Kidney (tissue), 14 donors: ENCODE data around the gene DOCK7. TPM values are rescaled to one million over a fixed set of nuclear protein-coding genes. Genes with fewer than 3 reads are reported as not detected.

ENCODE experiments used
- DNase-seq, 5 donors: peaks; one replicate each; pipeline ENCODE4 v3.0.0-alpha.2; 2013 to 2020
- FAIRE-seq: peaks from 2 replicates; lab custom pipeline; 2012; peaks lifted over from hg19 to GRCh38; lab: Jason Lieb, UNC
- H3K27ac ChIP-seq, 2 donors: one replicate each; pipeline ENCODE4 v1.7.0; 2013; ENCODE audit warnings: low read depth in 2 of 2, low read length in 2 of 2, inconsistent platforms in 1 of 2
- H3K27me3 ChIP-seq: one replicate; pipeline ENCODE4 v1.7.1; 2013; ENCODE audit warnings: low read length, inconsistent platforms; ENCODE audit not compliant: control insufficient read depth, insufficient read depth
- H3K36me3 ChIP-seq, 3 donors: one replicate each; pipeline versions ENCODE4 v1.7.0 to v1.7.1; 2013; ENCODE audit warnings: low read length in 3 of 3, control low read depth in 1 of 3, inconsistent platforms in 1 of 3; ENCODE audit not compliant: insufficient read depth in 3 of 3, control insufficient read depth in 2 of 3
- H3K4me1 ChIP-seq, 3 donors: one replicate each; pipeline versions ENCODE4 v1.7.0 to v1.7.1; 2013; ENCODE audit warnings: low read length in 3 of 3, inconsistent platforms in 1 of 3, low read depth in 1 of 3; ENCODE audit not compliant: control insufficient read depth in 2 of 3, insufficient read depth in 2 of 3
- H3K4me3 ChIP-seq, 3 donors: one replicate each; pipeline versions ENCODE4 v1.7.0 to v1.8.1; 2013; ENCODE audit warnings: low read length in 3 of 3, control low read depth in 1 of 3, inconsistent platforms in 1 of 3
- H3K9ac ChIP-seq, 3 donors: one replicate each; pipeline versions ENCODE4 v1.7.0 to v1.7.1; 2013; ENCODE audit warnings: low read length in 3 of 3, control low read depth in 1 of 3, inconsistent platforms in 1 of 3
- H3K9me3 ChIP-seq, 3 donors: one replicate each; pipeline versions ENCODE4 v1.7.0 to v1.7.1; 2013; ENCODE audit warnings: low read length in 3 of 3, control low read depth in 1 of 3, inconsistent platforms in 1 of 3; ENCODE audit not compliant: control insufficient read depth in 2 of 3, insufficient read depth in 1 of 3
- intact Hi-C: fragments of 100-400 bp; cut with DNase I; formaldehyde crosslinking; loops from one replicate; pipeline ENCODE4 v1.11.1; 2022
- polyA plus RNA-seq: library from polyadenylated mRNA; stranded (reverse); fragments of 350-450 nt; fragmentation: Illumina TruSeq; extraction: RNeasy Lipid Tissue Mini Kit (QIAGEN cat#74804); gene quantifications from one replicate; pipeline ENCODE4 v1.2.3, GENCODE V29; 2014; ENCODE audit warnings: low read depth, low replicate concordance; ENCODE audit not compliant: insufficient read depth
- total RNA-seq: library from RNA; stranded (reverse); fragmentation: NEBNext Ultra II Directional; extraction: Animal tissue kit (Norgen Biotek cat#: 25700); gene quantifications from one replicate; pipeline ENCODE4 v1.2.1, GENCODE V29; 2021
- TF ChIP-seq, protein P1 (sequence below): IDR thresholded peaks from 3 replicates; pipeline ENCODE4 v1.5.1; 2012; ENCODE audit warnings: mild to moderate bottlenecking, moderate library complexity, borderline replicate concordance; ENCODE audit not compliant: insufficient read depth; ENCODE audit errors: extremely low read depth
- donor health status: control.
- donor health status: control.
- donor health status: control.
- donor health status: control.
- donor health status: control.
- donor health status: DM: yes; HTN: yes; CAD: no.
- donor health status: Normal renal cell carcinoma (clear cell type).

The DOCK7 gene
- total and polyA plus RNA-seq, 2 donors from 2014 or later = 11.0 to 34.0 TPM

- FAIRE-seq = no peak
- TF ChIP-seq, protein P1, sequence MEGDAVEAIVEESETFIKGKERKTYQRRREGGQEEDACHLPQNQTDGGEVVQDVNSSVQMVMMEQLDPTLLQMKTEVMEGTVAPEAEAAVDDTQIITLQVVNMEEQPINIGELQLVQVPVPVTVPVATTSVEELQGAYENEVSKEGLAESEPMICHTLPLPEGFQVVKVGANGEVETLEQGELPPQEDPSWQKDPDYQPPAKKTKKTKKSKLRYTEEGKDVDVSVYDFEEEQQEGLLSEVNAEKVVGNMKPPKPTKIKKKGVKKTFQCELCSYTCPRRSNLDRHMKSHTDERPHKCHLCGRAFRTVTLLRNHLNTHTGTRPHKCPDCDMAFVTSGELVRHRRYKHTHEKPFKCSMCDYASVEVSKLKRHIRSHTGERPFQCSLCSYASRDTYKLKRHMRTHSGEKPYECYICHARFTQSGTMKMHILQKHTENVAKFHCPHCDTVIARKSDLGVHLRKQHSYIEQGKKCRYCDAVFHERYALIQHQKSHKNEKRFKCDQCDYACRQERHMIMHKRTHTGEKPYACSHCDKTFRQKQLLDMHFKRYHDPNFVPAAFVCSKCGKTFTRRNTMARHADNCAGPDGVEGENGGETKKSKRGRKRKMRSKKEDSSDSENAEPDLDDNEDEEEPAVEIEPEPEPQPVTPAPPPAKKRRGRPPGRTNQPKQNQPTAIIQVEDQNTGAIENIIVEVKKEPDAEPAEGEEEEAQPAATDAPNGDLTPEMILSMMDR = no peak
These were observed 11.4 kb downstream of the DOCK7 start for GRCh38 chr1:62676611-62677356.

DNA sequence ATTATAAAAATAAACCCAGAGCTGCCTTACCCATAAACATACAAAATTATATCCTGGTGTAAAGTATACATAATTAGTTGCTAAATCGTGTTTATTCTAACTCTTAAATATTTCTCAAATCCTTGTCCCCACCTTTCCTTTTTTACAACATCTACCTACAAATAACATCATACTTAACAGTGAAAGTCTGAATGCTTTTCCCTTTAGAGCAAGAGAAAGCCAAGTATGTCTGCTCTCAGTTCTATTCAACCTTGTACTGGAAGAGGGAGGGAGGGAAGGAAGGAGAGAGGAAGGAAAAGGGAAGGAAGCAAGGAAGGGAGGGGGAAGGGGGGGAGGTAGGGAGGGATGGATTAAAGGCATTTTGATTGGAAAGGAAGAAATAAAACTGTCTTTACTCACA lies 14.6 kb downstream of the DOCK7 start:
- no peaks in the 10 kb centered on the region for H3K36me3 ChIP-seq
- no peak overlapping the region for H3K9ac ChIP-seq
- no peaks in the 10 kb centered on the region for H3K27me3 ChIP-seq
- no peaks in the 10 kb centered on the region for H3K4me1 ChIP-seq
- DNase-seq (no peak), FAIRE-seq (no peak)
- no peak overlapping the region for H3K27ac ChIP-seq
- TF ChIP-seq, protein P1 = no peak
- H3K4me3 ChIP-seq = no peak overlapping the region
- H3K9me3 ChIP-seq = no peaks in the 10 kb centered on the region
- intact Hi-C loops = no loop called here

More at GRCh38 chr1:62676611-62677356, 11.4 kb downstream of the DOCK7 start:
- Histone ChIP-seq H3K36me3 (no peaks in the 10 kb centered on the region), H3K27ac (no peak overlapping the region), H3K27me3 (no peaks in the 10 kb centered on the region), H3K4me1 (no peaks in the 10 kb centered on the region), H3K4me3 (no peak overlapping the region), H3K9ac (no peak overlapping the region), H3K9me3 (no peaks in the 10 kb centered on the region)
- no peak for DNase-seq
- intact Hi-C loops = no loop called here

DNA sequence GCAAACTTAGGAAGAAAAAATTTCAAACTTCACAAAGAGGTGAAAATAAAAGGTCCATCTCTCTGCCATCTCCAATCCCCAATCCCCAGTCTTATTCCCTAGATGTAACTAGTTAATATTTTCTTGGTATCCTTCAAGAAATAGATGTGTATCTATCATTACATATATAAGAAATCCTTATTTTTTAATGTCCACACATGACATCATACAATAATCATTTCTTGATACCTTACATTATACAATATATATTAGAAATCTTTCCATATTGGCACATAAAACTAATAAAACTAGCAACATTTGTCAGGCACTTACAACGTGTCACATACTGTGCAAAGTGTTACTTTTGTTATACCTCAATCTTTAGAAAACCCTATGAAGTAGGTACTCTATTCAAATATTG lies 16.2 kb downstream of the DOCK7 start:
- no peaks in the 10 kb centered on the region for H3K36me3 ChIP-seq
- DNase-seq (no peak), FAIRE-seq (no peak)
- no peak overlapping the region for H3K27ac ChIP-seq
- intact Hi-C loops = no loop called here
- H3K4me1 ChIP-seq = no peaks in the 10 kb centered on the region
- H3K9me3 ChIP-seq = no peaks in the 10 kb centered on the region
- TF ChIP-seq, protein P1 = no peak
- H3K4me3 ChIP-seq = no peak overlapping the region
- H3K27me3 ChIP-seq = no peaks in the 10 kb centered on the region
- H3K9ac ChIP-seq = no peak overlapping the region

GRCh38 chr1:62654744-62655143 lies 33.4 kb downstream of the DOCK7 start:
- no peak overlapping the region for H3K27ac ChIP-seq
- H3K9me3 ChIP-seq = no peaks in the 10 kb centered on the region
- peaks cover 0 to 4% (median 0%) of the 10 kb centered on the region in 3 donors for H3K36me3 ChIP-seq
- no peak overlapping the region for H3K4me3 ChIP-seq
- no peak for FAIRE-seq
- H3K4me1 ChIP-seq = no peaks in the 10 kb centered on the region
- no peak for DNase-seq
- H3K9ac ChIP-seq = no peak overlapping the region
- H3K27me3 ChIP-seq = no peaks in the 10 kb centered on the region
- intact Hi-C loops = no loop called here
- TF ChIP-seq, protein P1 = no peak
